ACHN (cell line): ENCODE measurements around the gene PRUNE2.
"Not testable (repeated sequence)": the region's sequence is repeated elsewhere in the genome, so short reads cannot be mapped to it uniquely, and the experiment has no call there.

Source experiments
- DNase-seq: peaks from one replicate; pipeline ENCODE4 v3.0.0-alpha.2; 2015
- in situ Hi-C: cut with HindIII; loops from 2 replicates; pipeline ENCODE4 v1.10.0; 2017; ENCODE audit warnings: low sequenced_read_pairs, low pct_ligation_motif_present, low pct_unique_long_range_greater_than_20kb

PRUNE2 gene

GRCh38 chr9:76877961-76878360, 28.0 kb downstream of the PRUNE2 start:
- in situ Hi-C loops: no loop called here
- peak; percentile 24 for DNase-seq

DNA sequence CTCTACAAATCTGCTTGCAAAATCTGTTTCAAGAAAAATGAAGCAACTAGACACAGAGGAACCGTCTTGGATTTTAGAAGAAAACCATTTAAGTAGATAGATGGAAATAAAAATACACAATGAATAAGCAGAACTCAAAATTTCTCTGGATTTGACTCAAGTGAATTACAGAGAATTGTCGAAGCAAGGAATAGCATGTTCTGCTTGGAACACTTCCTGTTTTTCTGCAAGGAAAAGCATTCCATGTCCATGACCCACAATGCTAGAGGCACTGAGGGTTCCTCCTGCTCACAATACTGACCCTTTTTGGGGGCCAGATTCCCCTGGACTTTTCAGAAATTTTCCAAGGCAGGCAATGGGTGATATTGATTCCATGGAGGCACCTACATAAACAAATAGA, 29.8 kb downstream of the PRUNE2 start:
- in situ Hi-C loops: no loop called here
- no peak for DNase-seq

GRCh38 chr9:76873821-76874220, 32.1 kb downstream of the PRUNE2 start:
- DNase-seq: no peak
- in situ Hi-C loops: no loop called here

GRCh38 chr9:76873056-76873792, 32.7 kb downstream of the PRUNE2 start:
- DNase-seq: no peak
- in situ Hi-C loops: no loop called here

DNA sequence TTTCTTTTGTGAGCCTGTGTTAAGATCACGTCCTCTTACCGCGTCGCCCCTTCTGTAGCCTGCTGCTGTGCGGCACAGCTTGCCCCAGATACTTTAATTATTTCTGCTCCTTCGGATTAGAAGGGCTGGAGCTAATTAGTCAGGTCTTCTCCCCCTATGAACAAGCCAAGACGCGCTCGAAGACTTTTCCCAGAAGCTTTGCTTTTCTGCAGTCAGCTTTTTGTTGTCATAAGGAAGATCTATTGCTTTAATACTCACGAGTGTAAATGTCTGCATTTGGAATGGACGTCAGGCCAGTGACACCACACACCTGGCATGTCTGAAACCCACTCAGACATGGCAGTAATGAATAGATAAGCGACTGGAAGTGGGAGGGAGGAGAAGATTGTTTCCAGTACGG, 37.0 kb downstream of the PRUNE2 start:
- in situ Hi-C loops: no loop called here
- DNase-seq: peak; percentile 23

DNA sequence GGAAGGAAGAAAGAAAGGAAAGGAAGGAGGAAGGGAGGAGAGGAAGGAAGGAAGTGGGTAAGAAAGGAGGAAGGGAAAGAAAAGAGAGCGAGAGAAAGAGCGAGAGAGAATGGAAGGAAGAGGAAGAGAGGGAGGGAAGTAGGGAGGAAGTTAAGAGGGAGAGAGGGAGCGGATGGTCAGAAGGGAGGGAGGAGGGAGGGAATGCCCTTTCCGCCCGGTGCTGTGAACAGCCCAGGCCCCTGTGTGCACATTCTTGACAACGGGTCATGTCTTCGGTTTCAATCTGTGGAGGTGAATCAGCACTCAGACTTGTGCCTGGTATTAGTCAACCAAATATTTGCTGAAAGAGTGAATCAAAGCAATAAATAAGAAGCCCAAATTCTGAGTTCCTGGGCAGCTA, 39.2 kb downstream of the PRUNE2 start:
- in situ Hi-C loops: no loop called here
- DNase-seq: peak; percentile 91

DNA sequence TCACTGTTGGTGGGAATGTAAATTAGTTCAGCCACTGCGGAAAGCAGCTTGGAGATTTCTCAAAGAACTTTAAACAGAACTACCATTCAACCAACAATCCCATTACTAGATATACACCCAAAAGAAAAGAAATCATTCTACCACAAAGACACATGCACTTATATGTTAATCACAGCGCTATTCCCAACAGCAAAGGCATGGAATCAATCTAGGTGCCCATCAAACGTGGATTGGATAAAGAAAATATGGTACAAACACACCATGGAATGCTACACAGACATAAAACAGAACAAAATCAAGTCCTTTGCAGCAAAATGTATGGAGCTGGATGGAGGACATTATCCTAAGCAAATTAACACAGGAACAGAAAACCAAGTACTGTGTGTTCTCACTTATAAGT, 42.1 kb downstream of the PRUNE2 start:
- no peak for DNase-seq
- in situ Hi-C loops: no loop called here

DNA sequence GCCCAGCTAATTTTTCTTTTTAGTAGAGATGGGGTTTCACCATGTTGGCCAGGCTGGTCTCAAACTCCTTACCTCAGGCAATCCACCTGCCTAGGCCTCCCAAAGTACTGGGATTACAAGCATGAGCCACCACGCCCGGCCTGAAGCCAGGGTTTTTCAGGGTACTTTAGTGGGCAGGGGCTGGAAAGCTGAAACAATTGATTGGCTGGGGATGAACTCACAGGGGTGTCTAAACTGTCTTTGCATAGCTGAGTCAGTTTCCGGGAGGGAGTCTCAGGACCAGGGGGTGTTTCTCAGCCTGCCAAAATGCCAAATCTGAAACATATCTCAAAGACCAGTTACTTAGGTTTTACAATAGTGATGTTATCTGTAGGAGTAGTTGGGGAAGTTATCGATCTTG, 46.1 kb downstream of the PRUNE2 start:
- in situ Hi-C loops: no loop called here
- no peak for DNase-seq

DNA sequence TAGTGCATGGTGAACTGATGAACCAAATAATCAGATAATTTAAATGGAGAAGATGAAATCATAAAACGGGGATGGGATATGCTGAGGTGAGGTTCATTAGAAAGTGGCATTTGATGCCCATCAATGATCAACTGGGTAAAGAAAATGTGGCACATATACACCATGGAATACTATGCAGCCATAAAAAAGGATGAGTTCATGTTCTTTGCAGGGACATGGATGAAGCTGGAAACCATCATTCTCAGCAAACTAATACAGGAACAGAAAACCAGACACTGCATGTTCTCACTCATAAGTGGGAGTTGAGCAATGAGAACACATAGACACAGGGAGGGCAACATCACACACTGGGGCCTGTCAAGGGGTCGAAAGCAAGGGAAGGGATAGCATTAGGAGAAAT, 47.7 kb downstream of the PRUNE2 start:
- in situ Hi-C loops, DNase-seq: not testable (repeated sequence)

DNA sequence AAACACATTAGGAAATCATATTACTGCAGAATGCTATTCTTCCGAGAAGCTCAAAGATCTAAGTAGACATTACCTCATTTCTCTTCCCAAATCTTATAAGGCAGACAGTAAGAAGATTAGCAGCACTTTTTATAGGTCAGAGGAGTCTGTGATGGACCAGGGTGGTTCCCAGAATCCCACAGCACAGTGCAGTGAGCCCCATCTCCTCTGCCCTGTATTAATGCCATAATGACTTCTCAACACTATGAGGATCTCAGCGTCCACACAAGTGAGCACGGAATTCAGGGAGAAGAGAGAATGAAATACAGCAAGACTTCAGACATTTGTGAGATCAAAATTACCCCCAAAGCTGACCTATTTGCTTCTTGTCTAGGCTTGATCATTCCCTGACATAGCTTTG, 49.9 kb downstream of the PRUNE2 start:
- DNase-seq: no peak
- in situ Hi-C loops: no loop called here

- in situ Hi-C loops: no loop called here
- DNase-seq: no peak
Measured at GRCh38 chr9:76855015-76855414, 50.9 kb downstream of the PRUNE2 start.

GRCh38 chr9:76852026-76852425, 53.9 kb downstream of the PRUNE2 start:
- no peak for DNase-seq

DNA sequence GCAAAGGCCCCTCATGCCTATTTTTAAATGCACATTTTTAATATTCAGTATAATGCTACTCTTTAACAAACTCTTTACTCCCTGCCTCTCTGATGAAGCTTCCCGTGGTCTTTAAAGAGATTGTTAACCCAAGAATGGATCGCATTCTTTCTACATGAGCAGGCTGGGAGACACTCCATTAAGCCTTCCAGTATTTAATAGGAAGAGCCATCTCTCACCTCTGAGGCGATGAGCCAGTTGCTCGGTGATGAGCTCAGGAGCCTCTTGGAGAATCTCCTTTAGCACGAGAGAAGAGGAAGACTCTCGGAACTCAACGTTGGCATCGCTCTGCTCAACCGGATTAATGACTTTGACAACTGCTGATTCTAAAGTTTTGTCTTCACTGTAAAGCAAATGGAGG, 59.6 kb downstream of the PRUNE2 start:
- in situ Hi-C loops: no loop called here
- no peak for DNase-seq

More at GRCh38 chr9:76852026-76852425, 53.9 kb downstream of the PRUNE2 start:
- in situ Hi-C loops: no loop called here

DNA sequence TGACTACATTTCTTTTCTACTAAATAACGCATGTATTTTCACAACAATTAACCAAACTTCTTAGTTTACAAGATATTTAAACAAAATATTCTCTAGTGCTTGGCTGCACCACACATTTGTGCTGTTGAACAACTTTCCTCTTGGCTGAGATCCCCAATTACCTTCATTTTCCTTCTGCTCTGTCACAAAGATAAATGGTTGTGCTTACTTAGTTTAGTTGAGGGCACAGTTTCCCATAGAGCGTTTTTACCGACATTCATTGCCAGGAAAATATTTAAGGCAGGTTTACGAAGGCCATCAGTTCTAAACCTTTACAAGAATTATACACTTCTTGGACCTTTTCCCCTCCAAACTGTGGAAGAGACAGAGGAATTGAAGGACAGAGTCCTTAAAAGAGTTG, 60.7 kb downstream of the PRUNE2 start:
- in situ Hi-C loops: no loop called here
- no peak for DNase-seq

DNA sequence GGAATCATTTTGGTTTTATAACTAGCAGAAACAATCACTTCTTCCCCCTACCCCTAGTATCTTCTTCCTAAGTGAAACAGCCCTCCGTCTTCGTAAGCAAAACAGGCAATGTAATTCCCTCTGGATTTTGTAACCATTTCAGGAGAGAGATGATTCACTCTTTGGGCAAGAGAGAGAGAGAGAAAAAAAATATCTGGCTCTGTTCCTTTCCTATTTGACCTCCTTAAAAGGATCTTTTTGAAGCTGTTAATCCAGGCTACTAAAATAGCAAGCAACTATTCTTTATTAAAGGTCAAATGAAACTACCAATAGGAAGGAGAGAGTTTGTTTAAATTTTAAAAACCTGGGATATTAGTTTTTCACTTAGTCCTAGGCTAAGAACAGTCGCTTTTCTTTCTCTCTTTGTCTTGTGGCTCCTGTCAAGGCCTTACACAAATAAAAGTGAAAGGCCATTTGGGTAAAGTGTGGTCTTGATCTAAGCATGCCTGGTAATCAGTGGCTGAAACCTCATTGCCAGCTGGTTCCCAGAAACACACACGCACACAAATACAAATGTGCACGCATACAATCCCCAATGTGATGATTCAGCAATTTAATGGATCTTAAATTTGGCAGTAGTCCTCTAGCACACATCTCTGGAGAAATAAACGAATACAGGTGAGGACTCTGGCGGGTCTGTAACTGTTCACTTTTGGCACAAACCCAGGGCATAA, 70.2 kb downstream of the PRUNE2 start:
- in situ Hi-C loops: no loop called here
- DNase-seq: peak; percentile 83

- no peak for DNase-seq
- in situ Hi-C loops: no loop called here
Measured at GRCh38 chr9:76828447-76828846, 77.5 kb downstream of the PRUNE2 start.

DNA sequence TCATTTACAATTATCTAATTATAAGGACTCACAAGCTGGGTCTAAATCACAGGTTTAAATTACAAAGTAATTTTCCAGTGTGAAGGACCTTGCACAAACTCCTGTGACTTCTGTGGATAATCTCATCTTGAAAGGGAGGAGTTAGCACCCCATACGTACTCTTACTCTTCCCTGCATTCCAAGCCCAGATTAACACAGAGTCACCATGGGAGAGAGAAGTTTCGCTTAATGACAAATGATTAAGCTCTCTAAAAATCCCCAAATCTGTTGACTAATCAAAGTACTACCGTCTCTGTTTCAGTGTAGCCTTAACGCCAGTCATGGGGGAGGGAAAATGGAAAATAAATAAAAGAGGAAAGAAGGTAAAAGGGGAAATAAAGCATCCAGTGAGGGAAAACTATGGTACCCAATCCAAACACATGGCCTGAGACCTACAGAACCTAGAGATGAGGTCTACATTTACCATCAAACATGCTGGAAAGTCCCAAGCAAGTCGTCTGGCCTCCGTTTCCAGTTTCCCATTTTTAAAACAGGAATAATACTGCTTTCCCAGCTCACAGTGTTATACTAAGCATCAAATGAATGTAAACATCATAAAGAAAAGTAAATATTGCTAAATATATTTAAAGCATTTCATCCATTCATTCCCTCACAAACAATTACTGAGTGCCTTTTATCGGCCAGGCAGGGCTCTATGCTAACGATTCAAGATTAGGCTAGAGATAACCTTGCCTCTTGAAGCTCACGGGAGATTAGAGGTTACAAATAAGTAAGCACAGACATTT, 78.4 kb downstream of the PRUNE2 start:
- in situ Hi-C loops: no loop called here
- DNase-seq: no peak

DNA sequence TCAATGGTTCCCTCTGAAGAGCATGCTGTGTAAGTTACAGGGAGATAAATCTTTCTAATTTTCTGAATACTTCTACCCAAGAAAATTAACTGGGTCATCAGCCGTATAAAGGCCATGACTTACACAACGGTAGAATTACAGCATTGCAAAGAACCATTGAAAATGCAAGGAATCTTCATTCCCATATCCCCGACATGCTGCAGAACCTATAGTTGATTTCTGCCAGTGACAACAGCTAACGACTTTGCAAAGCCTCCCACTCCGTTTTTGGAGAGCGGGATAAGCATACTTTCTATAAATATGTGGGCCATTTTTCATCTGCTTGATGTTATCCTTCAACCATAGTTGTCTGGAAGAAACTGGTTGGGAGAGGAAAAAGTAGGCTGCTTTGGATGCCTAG, 85.5 kb downstream of the PRUNE2 start:
- in situ Hi-C loops: loop anchor here (25.0 kb wide), 1 partner anchor 167 kb away; no protein-coding TSS in a partner anchor
- no peak for DNase-seq

- in situ Hi-C loops: loop anchor here (25.0 kb wide), 1 partner anchor 169 kb away; no protein-coding TSS in a partner anchor
- DNase-seq: peak; percentile 90
Measured at GRCh38 chr9:76818271-76818670, 87.6 kb downstream of the PRUNE2 start.
